ENCODE data around the gene AOPEP. TPM values are rescaled to one million over a fixed set of nuclear protein-coding genes. Genes with fewer than 3 reads are reported as not detected.
A peak's percentile ranks its signal among the peaks of the same experiment; 100 is the strongest.

Gene AOPEP
- total and polyA plus RNA-seq, 2 of the 13 experiments (the other 11 are each of a cell fraction or from before 2014, with no cell fraction given) = 22.2 to 41.6 TPM

DNA sequence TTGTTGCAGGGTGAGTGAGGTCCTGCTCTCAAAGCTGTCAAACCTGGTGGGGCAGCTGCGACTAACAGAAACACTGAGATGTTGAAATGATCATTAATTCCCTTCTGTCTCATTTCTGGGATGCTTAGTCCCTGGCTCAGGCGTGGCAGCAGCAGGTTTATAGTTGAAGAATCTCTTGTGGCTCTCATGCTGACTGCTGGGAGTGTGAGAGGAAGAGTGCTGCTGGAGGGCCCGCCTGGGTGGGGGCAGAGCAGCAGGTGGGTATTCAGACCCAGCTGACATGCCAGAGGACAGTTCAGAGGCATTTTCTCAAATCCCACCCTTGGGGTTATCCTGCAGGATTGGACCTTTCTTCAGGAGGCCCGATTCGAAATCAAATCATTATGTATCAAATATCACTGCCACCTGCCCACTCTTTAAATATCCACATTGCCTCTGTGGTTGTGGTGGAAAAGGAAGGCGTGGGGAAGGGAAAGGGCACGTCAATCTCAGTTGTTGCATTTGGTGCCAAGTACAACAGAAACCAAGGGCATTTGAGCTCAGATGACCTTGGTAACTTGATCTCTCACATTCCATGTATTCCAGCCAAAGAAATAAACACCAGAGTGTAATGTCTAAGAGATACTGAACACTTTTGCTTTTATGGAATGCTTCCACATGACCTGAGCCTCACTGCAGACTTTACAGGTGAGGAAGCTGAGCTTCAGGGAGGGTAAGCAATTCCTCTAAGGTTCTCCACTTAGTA lies 224.3 kb downstream of the AOPEP start (continued):
- TF ChIP-seq ZBTB33 (CRISPR knock-in tag; IDR thresholded peaks at IDR 0.05) (0 out of 2 replicates have a peak, but pooled peaks have one; percentile 6), KAT8 (CRISPR knock-in tag; IDR thresholded peaks at IDR 0.05) (peak; percentile 36; the same call in 1 of the 2 replicates), HMG20B (CRISPR knock-in tag; conservative IDR thresholded peaks at IDR 0.05) (peak; percentile 96), ZBTB2 (CRISPR knock-in tag; IDR thresholded peaks at IDR 0.05; ENCODE audit: low read depth) (no peak), UBTF (CRISPR knock-in tag; IDR thresholded peaks at IDR 0.05) (0 out of 2 replicates have a peak, but pooled peaks have one; percentile 19), ZNF281 (CRISPR knock-in tag; IDR thresholded peaks at IDR 0.05; ENCODE audit: borderline replicate concordance) (0 out of 2 replicates have a peak, but pooled peaks have one; percentile 10), FOXA3 (CRISPR knock-in tag; IDR thresholded peaks at IDR 0.05) (peak; percentile 75), ATF2 (CRISPR knock-in tag; IDR thresholded peaks at IDR 0.05) (peak; percentile 15; the same call in 1 of the 2 replicates), ZNF737 (CRISPR knock-in tag; IDR thresholded peaks at IDR 0.05; ENCODE audit: borderline replicate concordance) (no peak), ZFP91 (CRISPR knock-in tag; IDR thresholded peaks at IDR 0.05; ENCODE audit: borderline replicate concordance) (peak; percentile 27; the same call in 1 of the 2 replicates), ZNF10 (CRISPR knock-in tag; IDR thresholded peaks at IDR 0.05; ENCODE audit: borderline replicate concordance, low read depth) (no peak)
- TF ChIP-seq, protein P1, sequence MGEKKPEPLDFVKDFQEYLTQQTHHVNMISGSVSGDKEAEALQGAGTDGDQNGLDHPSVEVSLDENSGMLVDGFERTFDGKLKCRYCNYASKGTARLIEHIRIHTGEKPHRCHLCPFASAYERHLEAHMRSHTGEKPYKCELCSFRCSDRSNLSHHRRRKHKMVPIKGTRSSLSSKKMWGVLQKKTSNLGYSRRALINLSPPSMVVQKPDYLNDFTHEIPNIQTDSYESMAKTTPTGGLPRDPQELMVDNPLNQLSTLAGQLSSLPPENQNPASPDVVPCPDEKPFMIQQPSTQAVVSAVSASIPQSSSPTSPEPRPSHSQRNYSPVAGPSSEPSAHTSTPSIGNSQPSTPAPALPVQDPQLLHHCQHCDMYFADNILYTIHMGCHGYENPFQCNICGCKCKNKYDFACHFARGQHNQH (CRISPR knock-in tag; IDR thresholded peaks at IDR 0.05) = peak; percentile 61; the same call in 1 of the 2 replicates
- TF ChIP-seq, protein P2, sequence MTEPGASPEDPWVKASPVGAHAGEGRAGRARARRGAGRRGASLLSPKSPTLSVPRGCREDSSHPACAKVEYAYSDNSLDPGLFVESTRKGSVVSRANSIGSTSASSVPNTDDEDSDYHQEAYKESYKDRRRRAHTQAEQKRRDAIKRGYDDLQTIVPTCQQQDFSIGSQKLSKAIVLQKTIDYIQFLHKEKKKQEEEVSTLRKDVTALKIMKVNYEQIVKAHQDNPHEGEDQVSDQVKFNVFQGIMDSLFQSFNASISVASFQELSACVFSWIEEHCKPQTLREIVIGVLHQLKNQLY (CRISPR knock-in tag; IDR thresholded peaks at IDR 0.05) = no peak
